ENCODE results near the gene BMPR2. TPM values are rescaled to one million over a fixed set of nuclear protein-coding genes. Genes with fewer than 3 reads are reported as not detected.
"Not testable (repeated sequence)": the region's sequence is repeated elsewhere in the genome, so short reads cannot be mapped to it uniquely, and the experiment has no call there.

BMPR2 gene
- total RNA-seq, 3 donors from 2014 or later = 48.8 to 70.4 (median 63.2) TPM

- Histone ChIP-seq H3K27ac (no peak overlapping the region), H3K4me1 (no peaks in the 10 kb centered on the region), H3K27me3 (no peaks in the 10 kb centered on the region), H3K9me3 (no peaks in the 10 kb centered on the region), H3K4me3 (no peak overlapping the region), H3K36me3 (peaks cover 5% of the 10 kb centered on the region)
- no peak for DNase-seq (ENCODE audit: low spot score in 2 of 2)
- no peak for TF ChIP-seq CTCF (IDR thresholded peaks at IDR 0.05)
- TF ChIP-seq POLR2AphosphoS5 (IDR thresholded peaks at IDR 0.05) = no peak
- no peak for TF ChIP-seq POLR2A (IDR thresholded peaks at IDR 0.05)
- intact Hi-C loops (cut with DNase I; ENCODE audit: low total_unique reads) = no loop called here
These were observed 145.3 kb downstream of the BMPR2 start for GRCh38 chr2:202521470-202521869.

GRCh38 chr2:202529389-202529788 lies 153.3 kb downstream of the BMPR2 start:
- Histone ChIP-seq H3K4me3 (no peak overlapping the region), H3K4me1 (no peaks in the 10 kb centered on the region), H3K9me3 (no peaks in the 10 kb centered on the region), H3K27me3 (no peaks in the 10 kb centered on the region), H3K27ac (no peak overlapping the region), H3K36me3 (no peaks in the 10 kb centered on the region)
- intact Hi-C loops (cut with DNase I; ENCODE audit: low total_unique reads) = no loop called here
- no peak for TF ChIP-seq POLR2A (IDR thresholded peaks at IDR 0.05)
- TF ChIP-seq POLR2AphosphoS5 (IDR thresholded peaks at IDR 0.05) = no peak
- TF ChIP-seq CTCF (IDR thresholded peaks at IDR 0.05) = no peak
- DNase-seq (ENCODE audit: low spot score in 2 of 2) = no peak

GRCh38 chr2:202530038-202530437 lies 153.9 kb downstream of the BMPR2 start:
- no peak overlapping the region for H3K27ac ChIP-seq
- intact Hi-C loops (cut with DNase I; ENCODE audit: low total_unique reads) = no loop called here

GRCh38 chr2:202535290-202535689 lies 159.2 kb downstream of the BMPR2 start:
- DNase-seq (ENCODE audit: low spot score in 2 of 2); H3K36me3 ChIP-seq; H3K4me3 ChIP-seq; H3K27ac ChIP-seq; H3K9me3 ChIP-seq; intact Hi-C loops (cut with DNase I; ENCODE audit: low total_unique reads); H3K27me3 ChIP-seq; H3K4me1 ChIP-seq: not testable (repeated sequence)

More at GRCh38 chr2:202530038-202530437, 153.9 kb downstream of the BMPR2 start:
- no peaks in the 10 kb centered on the region for H3K9me3 ChIP-seq
- H3K27me3 ChIP-seq = no peaks in the 10 kb centered on the region
- DNase-seq (ENCODE audit: low spot score in 2 of 2) = no peak
- no peaks in the 10 kb centered on the region for H3K4me1 ChIP-seq
- no peak overlapping the region for H3K4me3 ChIP-seq
- TF ChIP-seq CTCF (IDR thresholded peaks at IDR 0.05) (no peak), POLR2AphosphoS5 (IDR thresholded peaks at IDR 0.05) (no peak), POLR2A (IDR thresholded peaks at IDR 0.05) (no peak)
- no peaks in the 10 kb centered on the region for H3K36me3 ChIP-seq

- no peaks in the 10 kb centered on the region for H3K4me1 ChIP-seq
- no peak overlapping the region for H3K4me3 ChIP-seq
- DNase-seq (ENCODE audit: low spot score in 2 of 2) = no peak
- H3K36me3 ChIP-seq = no peaks in the 10 kb centered on the region
- H3K9me3 ChIP-seq = no peaks in the 10 kb centered on the region
- intact Hi-C loops (cut with DNase I; ENCODE audit: low total_unique reads) = no loop called here
- H3K27me3 ChIP-seq = no peaks in the 10 kb centered on the region
- H3K27ac ChIP-seq = no peak overlapping the region
- TF ChIP-seq CTCF (IDR thresholded peaks at IDR 0.05) (no peak), POLR2AphosphoS5 (IDR thresholded peaks at IDR 0.05) (no peak), POLR2A (IDR thresholded peaks at IDR 0.05) (no peak)
These were observed 165.0 kb downstream of the BMPR2 start for GRCh38 chr2:202541137-202541536.

GRCh38 chr2:202542142-202542541 lies 166.0 kb downstream of the BMPR2 start:
- H3K36me3 ChIP-seq = no peaks in the 10 kb centered on the region
- H3K9me3 ChIP-seq = no peaks in the 10 kb centered on the region
- no peak overlapping the region for H3K27ac ChIP-seq
- intact Hi-C loops (cut with DNase I; ENCODE audit: low total_unique reads) = no loop called here
- H3K4me3 ChIP-seq = no peak overlapping the region
- DNase-seq (ENCODE audit: low spot score in 2 of 2) = no peak
- TF ChIP-seq CTCF (IDR thresholded peaks at IDR 0.05) (no peak), POLR2AphosphoS5 (IDR thresholded peaks at IDR 0.05) (no peak), POLR2A (IDR thresholded peaks at IDR 0.05) (no peak)
- no peaks in the 10 kb centered on the region for H3K27me3 ChIP-seq
- H3K4me1 ChIP-seq = no peaks in the 10 kb centered on the region

All from breast epithelium (tissue), 4 donors.